Measurements from ENCODE around the gene GAB2.

GAB2 gene

DNA sequence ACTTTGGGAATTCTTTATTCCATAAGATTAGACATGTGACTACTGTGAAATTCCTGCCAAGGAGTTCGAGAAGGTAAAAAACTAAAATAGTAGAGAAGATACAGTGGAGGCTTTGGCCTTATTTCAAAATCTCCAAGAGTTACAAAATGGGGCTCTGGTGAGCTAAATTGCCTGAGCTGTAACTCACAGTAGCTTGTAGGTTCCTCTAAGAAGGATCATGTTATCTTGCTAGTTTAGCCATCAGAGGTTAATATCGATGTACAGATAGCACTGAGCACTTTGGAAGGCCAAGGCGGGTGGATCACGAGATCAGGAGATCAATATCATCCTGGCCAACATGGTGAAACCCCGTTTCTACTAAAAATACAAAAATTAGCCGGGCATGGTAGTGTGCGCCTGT is 147.8 kb downstream of the GAB2 start:
- TF ChIP-seq REST (IDR thresholded peaks at IDR 0.05; ENCODE audit: insufficient read depth in 1 of 2, low read depth in 2 of 2, low read length in 2 of 2) (no peak), FOXP2 (optimal IDR thresholded peaks at IDR 0.05; ENCODE audit: borderline replicate concordance, extremely low read depth, extremely low read length, insufficient read depth) (no peak), SIN3A (IDR thresholded peaks at IDR 0.05; ENCODE audit: borderline replicate concordance, insufficient read depth, low read length) (no peak), TAF1 (IDR thresholded peaks at IDR 0.05; ENCODE audit: borderline replicate concordance, insufficient read depth, low read length) (no peak), POLR2AphosphoS5 (IDR thresholded peaks at IDR 0.05; ENCODE audit: low read depth, low read length) (no peak)

DNA sequence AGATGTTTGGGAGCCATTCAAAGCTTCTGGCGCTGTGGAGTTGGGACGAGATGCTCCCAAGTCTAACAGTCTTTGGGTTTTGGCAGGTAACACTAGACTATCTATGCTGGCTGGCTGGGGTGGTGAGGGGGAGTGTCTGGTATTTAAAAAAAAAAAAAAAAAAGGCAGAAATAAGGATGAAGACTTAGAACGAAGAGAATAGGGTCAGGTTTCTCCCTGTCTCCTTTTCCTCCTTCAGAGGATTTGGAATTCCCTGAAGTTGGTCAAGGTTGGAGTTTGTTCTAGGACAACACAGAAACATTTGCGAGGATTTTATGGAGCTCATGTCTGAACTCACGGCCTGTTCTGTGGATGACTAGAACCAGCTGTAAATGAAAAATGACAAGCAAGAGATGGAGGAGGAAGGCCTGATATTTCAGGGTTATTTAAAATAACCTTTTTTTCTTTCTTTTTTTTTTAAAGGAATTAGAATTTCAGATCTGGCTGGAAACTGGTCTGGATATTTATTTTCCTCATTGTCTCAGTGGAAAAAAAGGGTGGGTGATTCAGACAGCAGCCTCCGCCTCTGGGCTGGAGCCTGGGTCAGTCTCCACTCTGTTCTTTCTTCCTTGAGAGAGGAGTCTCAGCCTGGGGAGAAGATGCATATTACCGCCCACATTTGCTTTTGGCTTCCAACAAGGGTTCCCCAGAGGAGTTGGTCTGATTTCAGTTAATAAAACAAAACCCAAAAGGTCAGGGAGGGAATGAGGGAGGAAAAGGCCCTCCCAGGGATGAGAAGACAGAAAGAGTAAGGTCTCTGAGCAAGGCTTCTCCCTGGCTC is 148.8 kb downstream of the GAB2 start:
- TF ChIP-seq REST (IDR thresholded peaks at IDR 0.05; ENCODE audit: insufficient read depth in 1 of 2, low read depth in 2 of 2, low read length in 2 of 2) (no peak), FOXP2 (optimal IDR thresholded peaks at IDR 0.05; ENCODE audit: borderline replicate concordance, extremely low read depth, extremely low read length, insufficient read depth) (no peak), POLR2AphosphoS5 (IDR thresholded peaks at IDR 0.05; ENCODE audit: low read depth, low read length) (no peak), TAF1 (IDR thresholded peaks at IDR 0.05; ENCODE audit: borderline replicate concordance, insufficient read depth, low read length) (no peak), SIN3A (IDR thresholded peaks at IDR 0.05; ENCODE audit: borderline replicate concordance, insufficient read depth, low read length) (no peak)

GRCh38 chr11:78266451-78266850 is 151.2 kb downstream of the GAB2 start:
- TF ChIP-seq TAF1 (IDR thresholded peaks at IDR 0.05; ENCODE audit: borderline replicate concordance, insufficient read depth, low read length) (no peak), REST (IDR thresholded peaks at IDR 0.05; ENCODE audit: insufficient read depth in 1 of 2, low read depth in 2 of 2, low read length in 2 of 2) (no peak), FOXP2 (optimal IDR thresholded peaks at IDR 0.05; ENCODE audit: borderline replicate concordance, extremely low read depth, extremely low read length, insufficient read depth) (no peak), SIN3A (IDR thresholded peaks at IDR 0.05; ENCODE audit: borderline replicate concordance, insufficient read depth, low read length) (no peak), POLR2AphosphoS5 (IDR thresholded peaks at IDR 0.05; ENCODE audit: low read depth, low read length) (no peak)

GRCh38 chr11:78265326-78265725 is 152.3 kb downstream of the GAB2 start:
- no peak for TF ChIP-seq TAF1 (IDR thresholded peaks at IDR 0.05; ENCODE audit: borderline replicate concordance, insufficient read depth, low read length)

DNA sequence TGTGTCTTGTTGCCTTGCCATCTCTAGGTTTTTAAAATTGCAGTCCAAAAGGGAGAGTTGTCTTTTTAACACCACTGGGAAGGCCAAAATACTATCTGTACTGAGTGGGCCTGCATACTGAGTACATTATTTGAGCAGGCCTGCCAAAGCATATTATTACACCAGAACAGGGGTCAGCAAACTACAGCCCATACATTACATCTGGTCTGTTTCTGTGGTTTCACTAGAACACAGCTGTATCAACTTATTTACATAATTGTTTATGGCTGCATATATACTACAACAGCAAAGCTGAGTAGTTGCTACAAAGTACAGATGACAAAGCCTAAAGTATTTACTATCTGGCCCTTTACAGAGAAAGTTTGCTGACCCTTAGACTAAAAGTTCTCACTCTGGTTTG is 154.9 kb downstream of the GAB2 start:
- TF ChIP-seq TAF1 (IDR thresholded peaks at IDR 0.05; ENCODE audit: borderline replicate concordance, insufficient read depth, low read length): no peak
- TF ChIP-seq FOXP2 (optimal IDR thresholded peaks at IDR 0.05; ENCODE audit: borderline replicate concordance, extremely low read depth, extremely low read length, insufficient read depth): no peak
- no peak for TF ChIP-seq POLR2AphosphoS5 (IDR thresholded peaks at IDR 0.05; ENCODE audit: low read depth, low read length)
- no peak for TF ChIP-seq REST (IDR thresholded peaks at IDR 0.05; ENCODE audit: insufficient read depth in 1 of 2, low read depth in 2 of 2, low read length in 2 of 2)
- TF ChIP-seq SIN3A (IDR thresholded peaks at IDR 0.05; ENCODE audit: borderline replicate concordance, insufficient read depth, low read length): no peak
